NCI-H69 (cell line): Measurements from ENCODE around the gene WASHC4.

Source experiments
- DNase-seq: peaks from one replicate; lab custom pipeline; 2025; lab: John Stamatoyannopoulos, UW

WASHC4 gene

DNA sequence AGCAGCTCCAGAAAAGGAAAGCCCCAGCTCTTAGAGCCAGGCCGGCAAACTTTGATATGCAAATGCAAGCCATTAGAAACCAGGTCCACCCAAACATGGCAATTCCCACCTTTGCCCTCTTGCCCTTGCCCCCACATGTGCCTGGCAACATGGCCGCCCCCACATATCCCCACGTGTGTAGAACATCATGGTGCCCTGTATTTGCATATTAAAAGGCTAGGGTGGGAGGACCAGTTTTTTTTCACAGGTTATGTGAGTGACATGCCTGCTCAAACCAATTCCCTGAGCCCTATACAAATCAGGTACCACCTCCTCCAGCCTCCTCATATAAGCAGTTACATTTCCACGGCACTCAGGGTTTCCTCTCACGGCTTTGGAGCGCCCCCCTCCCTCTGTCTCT lies 17.2 kb upstream of the WASHC4 start:
- DNase-seq, result no peak

DNA sequence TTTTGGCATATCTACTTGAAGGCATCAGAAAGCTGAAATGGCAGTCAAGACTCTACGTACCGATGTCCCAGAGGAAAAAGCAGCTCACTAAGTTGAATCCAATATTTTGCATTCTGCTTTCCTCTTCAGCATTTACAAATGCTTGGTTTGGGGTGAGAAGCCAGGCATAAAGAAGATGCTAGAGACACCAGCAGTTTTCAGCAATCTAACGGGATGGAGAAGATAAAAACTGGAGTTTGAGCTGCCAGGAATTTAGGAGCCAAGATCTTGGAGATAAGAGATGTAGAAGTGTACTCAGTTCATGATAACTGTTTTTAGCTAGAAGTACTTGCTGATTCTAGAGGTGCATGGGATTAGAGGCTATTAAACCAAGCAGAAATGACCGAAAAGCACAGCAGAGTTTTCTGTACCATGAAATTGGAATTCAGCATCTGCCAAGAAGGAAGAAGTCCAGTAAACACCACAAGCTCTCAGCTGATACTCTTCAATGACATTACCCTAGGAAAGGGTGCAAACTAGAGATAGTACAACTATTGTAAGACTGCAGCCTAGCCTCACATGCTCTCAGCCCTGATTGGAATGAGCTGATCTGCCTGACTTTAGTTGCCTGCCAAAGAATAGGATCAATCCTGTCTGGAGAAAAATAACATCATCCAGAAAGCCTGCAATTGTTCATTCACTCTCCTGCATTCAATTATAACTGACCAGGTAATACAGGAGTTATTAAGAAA lies 15.9 kb upstream of the WASHC4 start:
- DNase-seq, result no peak

DNA sequence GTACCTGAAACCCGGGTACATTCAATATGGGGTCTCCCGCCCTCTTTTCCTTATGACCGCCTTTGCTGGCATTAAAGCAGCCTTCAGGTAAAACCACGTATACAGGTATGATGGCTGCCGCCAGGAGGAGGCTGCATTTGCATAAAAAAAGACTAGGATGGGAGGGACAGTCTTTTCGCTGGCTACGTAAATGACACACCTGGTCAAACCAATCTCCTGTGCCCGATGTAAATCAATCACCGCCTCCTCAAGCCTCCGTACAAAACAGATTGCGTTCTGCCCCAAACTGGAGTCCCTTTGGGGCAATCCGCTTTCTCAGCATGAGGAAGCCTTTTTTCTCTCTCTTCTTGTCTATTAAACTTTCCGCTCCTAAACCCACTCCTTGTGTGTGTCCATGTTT lies 15.2 kb upstream of the WASHC4 start:
- peak; percentile 82 for DNase-seq

DNA sequence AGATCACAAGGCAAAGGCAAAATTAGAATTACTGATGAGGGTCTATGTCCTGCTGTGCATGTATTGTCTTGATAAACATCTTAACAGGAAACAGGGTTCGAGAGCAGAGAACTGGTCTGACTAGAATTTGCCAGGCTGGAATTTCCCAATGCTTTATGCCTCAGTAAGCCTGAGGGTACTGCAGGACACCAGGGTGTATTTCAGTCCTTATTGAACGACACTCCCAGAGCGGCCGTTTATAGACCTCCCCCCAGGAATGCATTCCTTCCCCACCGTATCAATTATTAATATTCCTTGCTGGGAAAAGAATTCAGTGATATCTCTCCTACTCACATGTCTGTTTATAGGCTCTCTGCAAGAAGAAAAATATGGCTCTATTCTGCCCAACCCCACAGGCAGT lies 12.2 kb upstream of the WASHC4 start:
- DNase-seq, result peak; percentile 7

DNA sequence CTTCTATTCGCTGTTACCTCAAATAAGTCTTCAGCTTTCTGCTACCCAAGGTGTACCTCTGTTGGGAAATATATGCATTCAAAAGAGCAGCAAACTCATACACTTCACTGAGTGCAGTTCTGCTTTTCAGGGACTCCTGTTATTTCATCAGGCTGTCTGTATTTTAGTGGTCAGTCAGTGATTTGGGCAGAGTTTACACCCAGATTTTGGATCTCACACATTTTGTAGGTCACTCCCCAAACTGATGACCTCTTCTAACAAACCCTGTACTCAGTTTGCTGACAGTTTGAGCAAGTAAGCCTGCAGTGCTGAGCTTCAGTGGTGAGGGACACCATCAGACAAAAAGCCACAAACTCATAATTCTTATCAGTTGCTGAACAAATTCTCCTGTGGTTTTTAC lies 8.2 kb upstream of the WASHC4 start:
- no peak for DNase-seq

DNA sequence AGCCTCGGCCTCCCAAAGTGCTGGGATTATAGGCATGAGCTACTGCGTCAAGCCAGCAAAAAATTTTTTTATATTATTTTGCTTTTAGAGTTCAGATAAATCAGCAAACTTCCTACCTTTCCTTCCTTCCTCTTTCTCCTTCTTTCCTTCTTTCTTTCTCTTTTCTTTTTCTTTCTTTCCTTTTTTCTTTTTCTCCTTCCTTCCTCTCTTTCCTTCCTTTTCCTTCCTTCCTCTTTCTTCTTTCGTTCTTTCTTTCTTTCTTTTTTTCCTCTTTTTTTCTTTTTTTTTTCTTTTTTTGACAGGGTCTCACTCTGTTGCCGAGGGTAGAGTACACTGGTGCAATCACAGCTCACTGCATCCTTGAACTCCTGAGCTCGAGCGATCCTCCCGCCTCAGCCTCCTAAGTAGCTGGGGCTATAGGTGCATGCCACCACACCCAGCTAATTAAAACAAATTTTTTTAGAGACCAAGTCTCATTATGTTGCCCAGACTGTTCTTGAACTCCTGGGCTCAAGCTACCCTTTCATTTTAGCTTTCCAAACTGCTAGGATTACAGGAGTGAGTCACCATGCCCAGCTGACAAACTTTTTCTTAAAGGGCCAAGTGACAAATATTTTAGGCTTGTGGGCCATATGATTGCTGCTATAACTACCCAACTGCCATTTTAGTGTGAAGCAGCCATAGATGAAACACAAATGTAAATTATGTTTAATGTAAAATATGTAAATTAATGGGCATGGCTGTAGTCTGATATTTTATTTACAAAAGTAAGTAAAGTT lies 7.1 kb upstream of the WASHC4 start:
- DNase-seq, result peak; percentile 37

DNA sequence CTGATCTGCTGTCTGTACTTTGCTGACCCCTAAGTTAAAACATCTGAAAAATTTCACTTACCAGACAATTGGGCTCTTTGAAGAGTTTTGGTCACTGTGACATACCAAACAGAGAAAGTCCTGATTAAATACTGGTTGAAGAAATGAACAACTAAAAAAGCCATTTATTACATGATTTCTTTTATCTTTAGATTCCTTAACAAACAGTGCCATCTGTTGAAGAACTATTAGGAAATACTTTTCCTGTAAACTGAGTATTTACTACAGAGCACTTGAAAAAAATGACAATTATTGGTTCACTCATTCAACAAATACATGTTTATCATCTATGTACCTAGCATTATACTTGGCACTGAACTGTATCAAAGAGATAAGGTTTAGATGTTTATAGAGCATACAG lies 6.5 kb upstream of the WASHC4 start:
- DNase-seq, result peak; percentile 16

DNA sequence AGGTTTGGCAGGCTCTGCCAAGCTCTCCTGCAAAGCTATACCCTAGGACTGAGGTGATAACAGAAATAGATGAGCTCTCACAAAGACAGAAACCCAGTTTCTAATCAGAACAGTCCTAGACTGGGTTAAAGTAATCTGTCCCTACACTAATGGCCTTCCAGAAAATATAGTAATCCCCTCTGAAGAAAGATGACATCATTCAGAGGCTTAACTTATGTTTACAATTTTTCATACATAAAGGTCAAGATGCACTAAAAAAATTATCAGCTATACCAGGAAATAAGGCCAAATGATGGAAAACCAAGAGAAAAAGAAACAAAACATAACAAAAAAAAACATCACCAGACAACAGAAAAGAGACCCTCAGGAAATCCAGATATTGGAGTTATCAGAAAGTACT lies 4.9 kb upstream of the WASHC4 start:
- no peak for DNase-seq

DNA sequence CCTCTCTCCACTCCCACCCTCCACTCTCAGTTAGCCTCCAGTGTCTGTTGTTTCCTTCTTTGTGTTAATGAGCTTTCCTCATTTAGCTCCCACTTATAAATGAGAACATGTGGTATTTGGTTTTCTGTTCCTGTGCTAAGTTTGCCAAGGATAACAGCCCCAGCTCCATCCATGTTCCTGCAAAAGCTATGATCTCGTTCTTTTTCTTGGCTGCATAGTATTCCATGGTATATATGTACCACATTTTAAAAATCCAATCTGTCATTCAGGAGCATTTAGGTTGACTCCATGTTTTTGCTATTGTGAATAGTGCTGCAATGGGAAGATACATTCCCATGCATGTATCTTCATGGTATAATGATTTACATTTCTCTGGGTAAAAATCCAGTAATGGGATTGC lies 2.8 kb upstream of the WASHC4 start:
- no peak for DNase-seq

DNA sequence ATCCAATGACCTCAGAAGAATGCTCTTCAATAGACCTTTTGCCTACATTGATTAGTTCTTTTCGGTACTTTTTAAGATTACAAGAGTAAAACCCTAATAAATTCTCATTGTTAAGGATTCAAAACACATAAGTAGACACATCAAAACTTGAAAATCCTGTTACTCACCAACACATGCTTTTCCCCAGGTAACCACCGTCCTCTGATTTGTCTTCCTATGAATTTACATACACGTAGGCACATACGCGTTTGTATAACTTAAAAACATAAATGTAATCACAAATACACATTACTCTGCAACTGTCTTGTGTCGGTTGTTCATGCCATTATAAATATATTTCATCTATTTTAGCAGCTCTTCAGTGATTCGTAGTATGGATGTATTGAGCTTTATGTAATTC lies 910 bp upstream of the WASHC4 start:
- peak; percentile 30 for DNase-seq

DNA sequence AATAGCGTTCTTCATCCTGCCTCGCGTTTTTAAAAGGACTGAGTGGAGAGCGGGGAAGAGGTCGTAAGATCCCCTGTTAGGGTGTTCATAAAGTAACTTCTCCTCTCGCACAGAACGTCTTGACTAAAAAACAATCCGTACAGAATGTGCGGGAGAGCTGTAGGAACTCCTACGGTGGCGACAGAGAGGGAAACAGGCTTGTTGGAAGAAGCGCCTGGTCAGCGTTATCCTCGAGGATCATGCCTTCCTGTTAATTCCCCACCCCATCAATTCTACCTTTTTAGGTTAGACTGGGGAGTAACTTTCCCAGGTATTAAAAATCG lies 399 bp upstream of the WASHC4 start:
- DNase-seq, result peak; percentile 83

DNA sequence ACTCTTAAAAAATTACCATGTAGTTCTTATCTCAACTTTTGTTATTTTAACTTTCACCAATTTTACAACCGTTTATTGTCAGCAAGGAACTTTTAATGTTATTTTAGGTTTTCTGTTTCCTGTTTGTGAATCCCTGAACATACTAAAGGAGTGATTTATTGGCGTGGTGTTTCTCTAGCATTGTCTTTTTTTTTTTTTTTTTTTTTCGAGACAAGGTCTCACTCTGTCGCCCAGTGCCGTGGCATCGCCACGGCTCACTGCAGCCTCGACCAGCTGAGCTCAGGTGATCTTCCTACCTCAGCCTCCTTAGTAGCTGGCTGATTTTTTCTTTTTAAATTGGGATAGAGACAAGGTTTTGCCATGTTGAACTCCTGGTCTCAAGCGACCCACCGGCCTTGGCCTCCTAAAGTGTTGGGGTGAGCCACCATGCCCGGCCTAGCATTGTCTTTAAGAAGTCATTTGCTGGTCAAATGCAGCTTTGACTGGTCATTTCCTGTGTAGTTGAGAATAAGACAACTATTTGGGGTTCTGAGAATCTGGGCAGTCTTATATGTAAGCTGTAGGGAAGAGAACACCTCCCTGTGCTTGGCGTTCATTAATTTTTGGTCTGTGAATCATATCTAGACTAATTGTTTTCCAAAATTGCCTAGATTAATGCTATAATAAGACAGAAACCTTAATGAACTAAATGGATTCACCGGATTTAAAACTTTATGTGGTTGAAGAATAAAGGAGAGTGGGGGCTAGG lies 2.1 kb downstream of the WASHC4 start:
- DNase-seq, result no peak

DNA sequence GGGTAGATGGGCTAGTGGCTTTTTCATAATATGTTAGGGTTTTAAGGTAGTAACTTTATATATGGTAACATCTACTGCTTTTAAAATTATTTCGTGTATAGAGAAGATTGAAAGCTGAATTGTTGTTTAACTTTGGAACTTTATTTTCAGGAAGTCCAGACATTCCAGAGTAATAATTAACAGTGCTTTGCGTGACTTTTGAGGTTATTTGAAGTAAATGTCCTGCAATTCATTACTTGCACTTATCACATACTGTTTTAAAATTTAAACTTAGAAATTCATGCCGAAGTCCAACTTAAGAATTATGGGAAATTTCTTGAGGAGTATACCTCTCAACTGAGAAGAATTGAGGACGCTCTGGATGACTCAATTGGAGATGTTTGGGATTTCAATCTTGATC lies 3.3 kb downstream of the WASHC4 start:
- no peak for DNase-seq

DNA sequence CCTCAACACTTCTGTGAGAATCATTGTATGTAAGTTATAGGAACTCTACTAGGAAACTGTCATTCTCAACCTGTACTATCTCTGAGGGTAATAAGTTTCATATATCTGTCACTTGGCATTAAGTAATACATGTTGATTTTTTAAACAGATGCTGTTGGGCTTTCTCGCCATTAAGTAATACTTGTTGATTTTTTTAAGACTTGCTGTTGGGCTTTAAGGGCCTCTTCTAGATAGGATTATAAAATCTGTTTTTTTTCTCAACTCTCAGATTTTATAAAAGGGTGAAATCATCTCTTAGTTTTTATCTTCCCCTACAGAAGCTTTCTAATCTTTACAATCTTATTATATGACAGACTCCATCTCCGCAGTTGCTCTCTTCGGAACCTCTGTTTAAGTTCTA lies 5.6 kb downstream of the WASHC4 start:
- no peak for DNase-seq

DNA sequence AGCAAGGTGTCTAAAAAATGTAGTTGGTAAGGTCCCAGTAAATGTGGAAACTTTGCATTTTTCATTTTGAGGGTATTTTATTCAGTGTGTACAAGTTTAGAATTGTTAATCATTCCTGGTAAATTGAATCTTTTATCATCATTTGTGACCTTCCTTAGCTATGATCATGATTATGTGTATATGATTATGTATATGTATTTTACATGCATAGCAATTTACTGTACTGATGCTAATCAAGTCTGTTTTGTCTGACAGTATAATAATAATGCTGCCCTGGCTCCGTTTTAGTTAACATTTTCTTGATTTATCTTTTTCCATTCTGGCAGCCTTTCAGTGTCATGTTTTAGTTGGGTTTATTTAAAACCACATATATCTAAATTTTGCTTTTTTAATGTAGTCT lies 9.4 kb downstream of the WASHC4 start:
- DNase-seq, result no peak

DNA sequence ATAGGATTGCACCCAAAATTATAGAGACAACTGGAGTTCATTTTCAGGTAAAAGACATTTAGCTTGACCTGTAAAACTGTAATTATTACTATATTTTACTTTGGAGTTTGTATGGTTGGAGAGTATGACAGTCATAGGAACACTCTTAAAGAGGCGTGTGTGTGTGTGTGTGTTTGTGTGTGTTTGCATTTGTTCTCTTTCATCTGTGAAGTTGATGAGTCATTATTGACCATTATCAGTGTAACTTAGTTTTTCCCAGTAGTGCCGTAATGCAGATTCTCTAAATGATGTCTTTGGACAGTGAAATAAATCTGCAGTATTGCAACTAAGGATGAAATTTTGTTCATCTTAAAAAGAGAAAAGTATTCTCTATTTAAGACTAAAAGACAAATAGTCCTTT lies 13.0 kb downstream of the WASHC4 start:
- no peak for DNase-seq

DNA sequence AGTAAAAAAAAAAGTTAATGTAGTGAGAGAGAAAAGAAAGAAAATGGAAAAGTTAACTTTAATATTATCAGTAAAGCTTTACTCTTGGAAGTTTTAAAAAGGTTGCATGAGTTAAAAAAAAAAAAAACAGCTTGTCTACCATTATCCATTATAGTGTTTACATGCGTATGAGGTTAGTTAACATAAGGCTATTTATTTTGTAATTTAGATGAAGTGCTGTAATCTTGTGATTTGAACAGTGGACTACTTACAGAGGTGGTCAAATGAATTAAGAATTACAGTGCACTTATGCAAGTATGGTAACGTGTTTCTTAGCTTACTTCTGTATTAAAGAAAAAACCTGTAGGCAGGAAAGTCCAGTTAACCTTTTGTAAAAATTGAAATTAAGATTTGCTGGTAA lies 30.7 kb downstream of the WASHC4 start:
- DNase-seq, result no peak

DNA sequence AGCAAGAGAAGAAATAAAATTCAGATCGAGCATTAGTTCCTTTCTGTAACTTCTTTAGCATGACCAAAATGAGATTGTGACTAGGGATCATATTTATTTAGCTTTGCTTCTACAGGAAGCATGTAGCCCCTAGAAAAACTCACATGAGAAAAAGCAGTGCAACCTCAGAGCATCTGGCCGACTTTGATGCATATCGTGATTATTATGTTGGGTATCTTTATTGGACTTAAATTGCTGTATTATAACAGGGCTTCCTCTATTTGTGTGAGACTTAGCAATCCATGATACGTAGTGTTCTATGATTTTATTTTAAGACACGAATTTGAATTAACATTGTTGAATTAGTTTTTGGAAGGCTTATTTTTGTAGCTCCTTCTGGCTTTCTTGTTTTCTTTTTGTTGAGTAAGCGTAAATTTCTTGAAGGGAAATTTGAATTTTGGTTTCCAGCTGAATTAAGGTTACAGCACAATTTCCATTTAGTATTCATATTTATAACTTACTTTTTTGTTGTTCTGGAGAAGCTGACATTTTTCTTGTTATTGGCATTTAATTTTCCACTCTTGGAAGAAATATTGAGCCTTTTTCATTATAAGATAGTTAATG lies 33.9 kb downstream of the WASHC4 start:
- no peak for DNase-seq

DNA sequence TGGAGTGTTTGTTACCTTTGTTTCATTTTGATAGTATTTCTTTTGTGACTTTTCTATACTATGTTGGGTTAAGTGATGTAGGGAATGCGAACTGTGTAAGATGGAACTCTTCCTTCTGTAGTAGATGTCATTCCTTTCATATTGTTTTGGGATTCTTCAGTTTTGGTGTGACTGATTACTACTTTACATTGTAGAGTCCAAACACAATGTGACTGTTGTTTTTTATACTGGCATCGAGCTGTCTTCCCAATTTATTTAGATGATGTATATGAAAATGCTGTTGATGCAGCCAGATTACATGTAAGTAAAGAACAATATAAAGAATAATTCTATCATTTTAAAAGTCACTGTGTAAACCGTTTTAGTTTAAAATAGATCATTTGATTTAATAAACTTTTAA lies 34.7 kb downstream of the WASHC4 start:
- DNase-seq, result no peak

DNA sequence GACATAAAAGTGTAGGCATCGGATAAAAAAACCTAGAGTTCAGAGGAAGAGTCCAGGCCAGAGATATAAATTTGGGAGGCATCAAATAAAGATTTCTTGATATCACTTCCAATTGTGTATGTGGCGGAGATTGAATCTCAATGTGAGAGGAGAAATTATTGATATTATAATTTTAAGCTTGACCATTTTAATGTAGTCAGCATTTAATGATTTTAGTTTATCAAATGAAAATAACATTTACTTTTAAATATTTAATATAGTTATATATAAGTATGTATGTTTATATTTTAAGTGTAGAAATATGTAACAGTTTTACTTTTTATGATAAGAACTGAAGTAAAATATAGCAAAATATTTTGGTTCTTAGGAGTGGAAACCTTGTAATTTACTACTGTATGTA lies 48.7 kb downstream of the WASHC4 start:
- no peak for DNase-seq

DNA sequence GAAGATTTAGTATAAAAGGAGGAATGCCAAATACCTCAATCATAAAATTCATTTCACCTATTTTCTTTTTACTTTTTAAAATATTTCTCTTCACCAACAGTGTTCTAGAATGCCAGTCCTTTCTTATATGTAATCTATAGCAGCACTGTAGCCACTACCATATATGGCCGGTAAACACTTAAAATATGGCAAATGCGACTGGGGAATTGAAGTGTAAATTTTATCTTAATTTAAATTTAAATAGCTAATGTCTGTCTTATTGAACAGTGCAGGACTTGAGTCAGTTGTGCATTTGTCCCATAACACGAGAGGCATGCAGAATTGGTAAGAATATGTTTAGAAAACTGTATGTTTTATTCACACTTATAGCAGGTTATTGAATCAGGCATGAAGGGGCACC lies 50.1 kb downstream of the WASHC4 start:
- DNase-seq, result no peak

DNA sequence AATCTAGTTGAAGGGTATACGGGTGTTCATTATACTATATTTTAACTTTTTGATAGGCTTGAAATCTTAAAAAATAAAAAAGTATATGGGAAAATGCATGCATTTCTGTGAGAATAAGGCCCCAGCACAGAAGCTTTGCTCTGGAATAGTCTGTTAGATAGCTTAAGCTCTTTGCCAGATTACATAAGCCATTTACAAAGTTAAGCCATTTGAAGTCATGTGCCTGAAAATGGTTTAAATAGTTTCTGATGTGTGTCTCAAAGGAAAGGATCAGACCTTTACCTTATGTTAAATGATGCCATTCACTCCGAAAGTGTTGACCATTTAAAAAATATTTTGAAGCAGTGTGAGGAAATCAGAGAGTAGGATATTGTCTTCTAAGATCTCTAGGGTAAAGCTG lies 51.3 kb downstream of the WASHC4 start:
- DNase-seq, result no peak

DNA sequence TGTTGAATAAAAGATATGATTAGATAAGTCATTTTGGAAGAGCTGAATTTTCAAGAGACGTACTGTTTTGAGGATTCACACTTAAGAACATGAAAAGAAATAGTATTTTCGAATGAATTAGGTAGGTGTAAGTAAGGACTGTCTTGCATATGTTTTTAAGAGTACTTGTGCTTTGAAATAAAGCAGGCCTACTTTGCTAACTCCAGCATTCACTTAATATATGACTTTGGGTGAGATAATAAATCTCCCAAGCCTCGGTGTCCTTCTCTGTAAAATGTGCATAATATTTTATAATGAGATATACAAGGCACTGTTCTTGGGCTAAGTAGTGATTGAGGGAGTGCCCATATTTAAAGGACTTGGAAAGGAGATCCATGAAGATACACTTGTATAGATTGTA lies 54.6 kb downstream of the WASHC4 start:
- no peak for DNase-seq
